GM12892 (cell line): ENCODE data around the gene PYGM.

Experiments
- DNase-seq: peaks from one replicate; pipeline ENCODE4 v3.0.0; 2011; ENCODE audit not compliant: insufficient read length
- FAIRE-seq: peaks from 2 replicates; lab custom pipeline; 2011; peaks lifted over from hg19 to GRCh38; lab: Jason Lieb, UNC
- POLR2A ChIP-seq: IDR thresholded peaks from 2 replicates; pipeline ENCODE4 v1.6.1; 2011; ENCODE audit warnings: low read depth, low read length, control low read depth
- POLR2AphosphoS5 ChIP-seq: IDR thresholded peaks from 2 replicates; pipeline ENCODE4 v1.6.1; 2011; ENCODE audit warnings: low read depth, low read length, control low read depth
- TAF1 ChIP-seq: IDR thresholded peaks from 2 replicates; pipeline ENCODE4 v1.6.1; 2011; ENCODE audit warnings: low read depth, mild to moderate bottlenecking, control low read depth, low read length, borderline replicate concordance

PYGM gene

GRCh38 chr11:64724863-64725532, 34.8 kb downstream of the PYGM start:
- FAIRE-seq (peak; percentile 44), DNase-seq (no peak)
- TF ChIP-seq POLR2AphosphoS5, result no peak
- no peak for TF ChIP-seq POLR2A
- no peak for TF ChIP-seq TAF1

- DNase-seq (no peak), FAIRE-seq (no peak)
- no peak for TF ChIP-seq POLR2A
- no peak for TF ChIP-seq POLR2AphosphoS5
- no peak for TF ChIP-seq TAF1
These were observed 35.6 kb downstream of the PYGM start for GRCh38 chr11:64723907-64724862.

- TF ChIP-seq POLR2AphosphoS5 (no peak), POLR2A (no peak), TAF1 (no peak)
- peak; percentile 96 for DNase-seq
- peak; percentile 100 for FAIRE-seq
These were observed 36.5 kb downstream of the PYGM start, which contains the start of gene NRXN2 for GRCh38 chr11:64723117-64723906. Gene NRXN2 (minus strand): TSS chr11:64723197. CDS start chr11:64713699, 9,498 bp downstream.

- TF ChIP-seq POLR2A, result no peak
- no peak for FAIRE-seq
- DNase-seq, result no peak
These were observed 37.4 kb downstream of the PYGM start for GRCh38 chr11:64722141-64723065.

- TF ChIP-seq POLR2AphosphoS5 (no peak), TAF1 (no peak), POLR2A (no peak)
- FAIRE-seq, result no peak
- no peak for DNase-seq
These were observed 38.4 kb downstream of the PYGM start for GRCh38 chr11:64721359-64721699.

GRCh38 chr11:64720640-64721358, 39.0 kb downstream of the PYGM start:
- TF ChIP-seq TAF1 (no peak), POLR2AphosphoS5 (no peak), POLR2A (no peak)
- no peak for FAIRE-seq

GRCh38 chr11:64720167-64720566, 39.6 kb downstream of the PYGM start:
- no peak for FAIRE-seq

More at GRCh38 chr11:64720640-64721358, 39.0 kb downstream of the PYGM start:
- no peak for DNase-seq

GRCh38 chr11:64719406-64719805, 40.4 kb downstream of the PYGM start:
- no peak for TF ChIP-seq POLR2AphosphoS5
- TF ChIP-seq POLR2A, result no peak
- no peak for TF ChIP-seq TAF1
- FAIRE-seq (no peak), DNase-seq (no peak)

More at GRCh38 chr11:64720167-64720566, 39.6 kb downstream of the PYGM start:
- DNase-seq, result no peak
- TF ChIP-seq POLR2A (no peak), POLR2AphosphoS5 (no peak), TAF1 (no peak)

- FAIRE-seq (no peak), DNase-seq (no peak)
- no peak for TF ChIP-seq POLR2A
- no peak for TF ChIP-seq POLR2AphosphoS5
- TF ChIP-seq TAF1, result no peak
These were observed 41.0 kb downstream of the PYGM start for GRCh38 chr11:64718780-64719124.

- FAIRE-seq (no peak), DNase-seq (no peak)
- TF ChIP-seq POLR2AphosphoS5 (no peak), POLR2A (no peak), TAF1 (no peak)
These were observed 41.5 kb downstream of the PYGM start for GRCh38 chr11:64718084-64718779.
